ENCODE measurements around the gene SAMHD1.
A peak's percentile ranks its signal among the peaks of the same experiment; 100 is the strongest.
"Not testable (repeated sequence)": the region's sequence is repeated elsewhere in the genome, so short reads cannot be mapped to it uniquely, and the experiment has no call there.

The SAMHD1 gene

DNA sequence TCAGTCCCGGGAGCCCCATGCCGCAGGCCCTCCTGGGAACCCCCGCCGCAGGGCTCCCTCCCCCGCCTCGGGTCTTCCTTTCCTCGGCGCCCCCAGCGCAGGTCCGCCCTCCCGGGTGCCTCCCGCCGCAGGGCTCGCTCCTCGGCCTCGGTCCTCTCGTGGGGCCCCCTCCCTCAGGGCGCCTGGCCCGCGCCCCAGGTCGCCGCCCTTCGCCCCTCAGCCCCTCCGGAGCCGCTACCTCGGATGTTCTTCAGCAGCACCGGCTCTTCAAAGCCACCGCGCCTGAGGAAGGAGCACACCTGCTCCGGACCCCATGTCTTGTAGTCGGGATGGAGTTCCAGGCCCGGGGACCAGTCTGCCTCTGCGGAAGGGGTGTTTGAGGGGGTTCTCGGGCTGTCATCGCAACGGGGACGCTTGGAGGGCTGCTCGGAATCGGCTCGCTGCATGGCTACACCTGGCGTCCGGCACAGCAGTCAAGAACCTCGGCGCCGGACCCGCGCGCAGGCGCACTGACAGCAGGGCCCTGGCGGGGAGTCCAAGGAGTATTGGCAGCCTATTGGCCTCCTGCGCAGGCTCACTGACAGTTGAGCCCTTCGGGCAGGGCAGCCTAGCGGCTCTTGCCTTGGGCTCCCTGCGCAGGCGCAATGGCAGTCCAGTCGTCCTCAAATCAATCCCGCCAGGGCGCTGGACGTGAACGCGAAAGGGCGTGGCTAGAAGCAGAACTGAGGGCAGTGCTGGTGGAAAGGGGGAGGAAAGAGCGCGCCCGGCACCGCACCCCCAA is at the start of gene SAMHD1:
Gene SAMHD1 (minus strand): TSS at position 511 of the 781 bp plus-strand sequence. CDS start 65 bp downstream, at position 446.
- DNase-seq, result peak; percentile 96

- DNase-seq, result not testable (repeated sequence)
These were observed 48.7 kb upstream of the SAMHD1 start for GRCh38 chr20:37000171-37000570.

GRCh38 chr20:36998652-36999051 is 47.1 kb upstream of the SAMHD1 start:
- DNase-seq, result no peak

GRCh38 chr20:36997121-36997520 is 45.6 kb upstream of the SAMHD1 start:
- DNase-seq, result no peak

DNA sequence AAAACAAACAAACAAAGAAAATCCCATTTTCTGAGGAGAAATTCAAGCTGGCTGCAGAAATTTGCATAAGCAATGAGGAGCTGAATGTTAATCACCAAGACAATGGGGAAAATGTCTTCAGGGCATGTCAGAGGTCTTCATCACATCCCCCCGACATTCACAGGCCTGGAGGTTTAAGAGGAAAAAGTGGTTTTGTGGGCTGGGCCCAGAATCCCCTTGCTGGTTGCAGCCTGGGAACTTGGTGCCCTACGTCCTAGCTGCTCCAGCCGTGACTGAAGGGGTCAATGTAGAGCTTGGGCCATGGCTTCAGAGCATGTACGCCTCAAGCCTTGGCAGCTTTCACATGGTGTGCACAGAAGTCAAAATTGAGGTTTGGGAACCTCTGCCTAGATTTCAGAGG is 42.7 kb upstream of the SAMHD1 start:
- not testable (repeated sequence) for DNase-seq

- DNase-seq, result no peak
These were observed 41.4 kb upstream of the SAMHD1 start for GRCh38 chr20:36992802-36993334.

- DNase-seq, result no peak
These were observed 40.2 kb upstream of the SAMHD1 start for GRCh38 chr20:36991703-36992102.

DNA sequence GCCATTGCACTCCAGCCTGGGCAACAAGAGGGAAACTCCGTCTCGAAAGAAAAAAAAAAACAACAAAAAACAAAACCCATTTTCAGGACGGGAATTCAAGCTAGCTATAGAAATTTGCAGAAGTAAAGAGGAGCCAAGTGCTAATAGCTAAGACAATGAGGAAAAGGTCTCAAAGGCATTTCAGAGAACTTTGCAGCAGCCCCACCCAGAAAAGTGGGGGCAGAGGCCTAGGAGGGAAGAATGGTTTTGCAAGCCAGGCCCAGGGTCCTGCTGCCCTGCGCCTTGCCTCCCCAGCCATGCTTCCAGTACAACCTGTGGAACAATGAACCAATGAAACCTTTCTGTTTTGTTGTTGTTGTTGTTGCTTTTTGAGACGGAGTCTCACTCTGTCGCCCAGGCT is 38.3 kb upstream of the SAMHD1 start:
- no peak for DNase-seq

DNA sequence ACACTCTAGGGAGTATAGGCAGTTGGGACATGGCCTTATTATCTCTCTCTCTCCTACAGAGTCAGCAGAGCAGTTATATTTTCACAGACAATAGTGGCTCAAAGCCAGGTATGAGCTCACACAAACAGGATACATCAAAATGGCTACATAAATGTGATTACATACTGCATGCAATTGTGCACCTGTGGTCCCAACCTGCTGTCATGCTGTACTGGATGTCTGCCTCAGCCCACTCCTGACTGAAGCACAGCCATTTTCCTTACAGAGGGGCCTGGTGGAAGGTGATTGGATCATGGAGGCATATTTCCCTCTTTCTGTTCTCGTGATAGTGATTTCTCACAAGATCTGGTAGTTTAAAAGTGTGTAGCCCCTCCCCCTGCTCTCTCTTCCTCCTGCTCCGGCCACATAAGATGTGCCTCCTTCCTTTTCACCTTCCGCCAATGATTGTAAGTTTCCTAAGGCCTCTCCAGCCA is 37.0 kb upstream of the SAMHD1 start:
- no peak for DNase-seq

DNA sequence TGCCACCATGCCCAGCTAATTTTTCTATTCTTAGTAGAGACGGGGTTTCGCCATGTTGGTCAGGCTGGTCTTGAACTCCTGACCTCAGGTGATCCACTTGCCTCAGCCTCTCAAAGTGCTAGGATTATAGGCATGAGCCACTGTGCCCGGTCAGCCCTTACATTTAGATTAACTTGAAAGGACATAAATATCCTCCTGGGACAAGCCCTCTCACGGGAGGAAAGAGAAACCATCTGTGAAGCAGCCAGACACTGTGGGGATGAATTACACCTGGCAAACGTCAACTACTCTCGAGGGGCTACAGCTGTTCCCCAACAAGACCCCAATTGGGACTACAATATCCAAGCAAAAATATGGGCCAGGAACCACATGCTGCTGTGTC is 32.7 kb upstream of the SAMHD1 start:
- no peak for DNase-seq

DNA sequence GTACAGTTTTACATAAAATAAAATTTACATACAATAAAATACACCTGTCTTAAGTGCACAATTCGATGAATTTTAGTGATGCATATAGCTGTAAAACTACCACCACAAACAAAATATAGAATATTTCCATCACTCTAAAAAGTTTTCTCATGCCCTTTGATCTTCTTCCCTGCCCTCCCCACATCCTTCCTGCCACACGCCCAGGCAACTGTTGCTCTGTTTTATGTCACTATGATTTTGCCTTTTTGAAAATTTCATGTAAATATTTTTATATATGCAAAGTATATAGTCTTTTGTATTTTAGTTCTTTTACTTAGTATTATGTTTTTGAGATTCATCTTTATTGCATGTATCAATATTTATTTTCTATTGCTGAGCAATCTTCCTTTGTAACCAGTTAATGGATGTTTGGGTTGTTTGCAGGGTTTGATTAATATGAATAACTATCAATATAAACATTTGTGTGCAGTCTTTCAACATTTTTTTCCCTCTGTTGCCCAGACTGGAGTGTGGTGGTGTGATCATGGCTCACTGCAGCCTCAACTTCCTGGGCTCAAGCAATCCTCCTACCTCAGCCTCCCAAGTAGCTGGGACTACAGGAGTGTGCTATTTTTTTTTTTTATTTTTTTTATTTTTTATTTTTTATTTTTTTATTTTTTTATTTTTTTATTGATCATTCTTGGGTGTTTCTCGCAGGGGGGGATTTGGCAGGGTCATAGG is 23.8 kb upstream of the SAMHD1 start:
- no peak for DNase-seq

DNA sequence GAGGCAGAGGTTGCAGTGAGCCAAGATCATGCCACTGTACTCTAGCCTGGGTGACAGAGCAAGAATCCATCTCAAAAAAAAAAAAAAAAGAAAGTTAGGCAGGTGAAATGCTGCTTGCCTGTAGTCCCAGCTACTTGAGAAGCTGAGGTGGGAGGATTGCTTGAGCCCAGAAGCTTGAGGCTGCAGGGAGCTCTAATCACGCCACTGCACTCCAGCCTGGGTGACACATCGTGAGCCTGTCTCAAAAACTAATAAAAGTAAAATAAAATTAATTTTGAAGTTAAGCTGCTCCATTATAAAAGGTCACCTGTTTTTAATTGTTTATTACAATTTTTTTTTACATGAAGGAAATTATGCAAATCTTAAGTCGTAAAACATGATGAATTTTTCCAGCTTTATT is 23.2 kb upstream of the SAMHD1 start:
- no peak for DNase-seq

DNA sequence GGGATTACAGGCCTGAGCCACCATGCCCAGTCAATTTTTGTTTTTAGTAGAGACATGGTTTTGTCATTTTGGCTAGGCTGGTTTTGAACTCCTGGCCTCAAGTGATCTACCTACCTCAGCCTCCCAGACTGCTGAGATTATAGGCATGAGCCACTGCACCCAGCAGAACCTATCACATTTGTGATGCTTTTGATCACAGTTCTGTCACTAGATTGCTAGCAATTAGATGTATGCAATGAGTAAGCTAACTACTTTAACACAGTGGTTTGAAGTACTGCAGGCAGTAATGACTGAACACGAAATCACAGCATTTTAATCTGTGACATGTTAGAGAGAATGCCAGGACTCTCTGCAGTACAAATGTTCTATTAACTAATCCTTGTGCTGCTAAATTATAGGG is 19.6 kb upstream of the SAMHD1 start:
- DNase-seq, result no peak

GRCh38 chr20:36969478-36970186 is 18.1 kb upstream of the SAMHD1 start:
- no peak for DNase-seq

DNA sequence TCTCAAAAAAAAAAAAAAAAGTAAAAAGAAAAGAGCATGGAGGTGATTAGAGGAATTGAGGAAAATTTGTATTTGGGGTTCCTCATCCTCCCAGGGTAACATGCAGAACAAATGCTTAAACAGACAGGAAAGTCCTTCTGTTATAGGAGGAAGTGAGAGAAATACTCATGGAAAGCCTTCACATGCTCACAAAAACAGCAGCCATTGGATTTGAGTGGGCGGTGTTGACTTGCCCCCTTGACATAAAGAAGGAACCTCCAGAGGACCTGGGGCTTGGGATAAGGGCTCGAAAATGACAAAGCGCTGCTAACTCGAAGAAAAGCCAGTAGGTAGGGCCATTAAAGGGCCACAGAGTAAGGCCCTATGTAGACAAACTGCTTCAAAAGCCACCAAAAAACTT is 17.5 kb upstream of the SAMHD1 start:
- DNase-seq, result no peak

- DNase-seq, result no peak
These were observed 16.1 kb upstream of the SAMHD1 start for GRCh38 chr20:36967636-36968035.

- DNase-seq, result not testable (repeated sequence)
These were observed 15.5 kb upstream of the SAMHD1 start for GRCh38 chr20:36966965-36967364.

DNA sequence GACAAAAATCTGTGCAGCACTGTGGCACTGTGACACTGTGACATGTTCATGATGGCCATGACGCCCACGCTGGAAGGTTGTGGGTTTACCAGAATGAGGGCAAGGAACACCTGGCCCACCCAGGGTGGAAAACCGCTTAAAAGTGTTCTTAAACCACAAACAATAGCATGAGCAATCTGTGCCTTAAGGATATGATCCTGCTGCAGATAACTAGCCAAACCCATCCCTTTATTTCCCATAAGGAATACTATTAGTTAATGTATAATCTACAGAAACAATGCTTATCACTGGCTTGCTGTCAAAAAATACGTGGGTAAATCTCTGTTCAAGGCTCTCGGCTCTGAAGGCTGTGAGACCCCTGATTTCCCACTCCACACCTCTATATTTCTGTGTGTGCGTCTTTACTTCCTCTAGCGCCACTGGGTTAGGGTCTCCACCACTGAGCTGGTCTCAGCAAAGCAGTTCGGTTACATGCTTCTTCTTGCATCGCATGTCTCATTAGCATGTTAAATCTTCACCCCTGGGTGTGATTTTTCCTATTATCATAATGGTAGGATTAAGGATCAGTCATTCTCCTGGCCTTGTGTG is 10.9 kb upstream of the SAMHD1 start:
- DNase-seq, result not testable (repeated sequence)

GRCh38 chr20:36959242-36959641 is 7.7 kb upstream of the SAMHD1 start:
- no peak for DNase-seq

- DNase-seq, result no peak
These were observed 6.6 kb upstream of the SAMHD1 start for GRCh38 chr20:36957875-36958667.

DNA sequence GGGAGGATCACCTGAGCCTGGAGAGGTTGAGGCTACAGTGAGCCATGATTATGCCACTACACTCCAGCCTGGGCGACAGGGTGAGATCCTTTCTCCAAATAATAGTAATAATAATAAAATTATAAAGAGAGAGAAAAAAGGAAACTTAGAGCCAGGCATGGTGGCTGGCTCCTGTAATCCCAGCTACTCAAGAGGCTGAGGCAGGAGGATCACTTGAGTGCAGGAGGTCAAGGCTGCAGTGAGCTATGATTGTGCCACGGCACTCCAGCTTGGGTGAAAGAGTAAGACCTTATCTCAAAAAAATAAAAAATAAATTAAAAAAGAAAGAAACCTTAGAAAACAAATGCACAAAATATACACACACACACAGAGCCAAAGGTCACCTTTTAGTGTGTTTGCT is 5.2 kb upstream of the SAMHD1 start:
- no peak for DNase-seq

DNA sequence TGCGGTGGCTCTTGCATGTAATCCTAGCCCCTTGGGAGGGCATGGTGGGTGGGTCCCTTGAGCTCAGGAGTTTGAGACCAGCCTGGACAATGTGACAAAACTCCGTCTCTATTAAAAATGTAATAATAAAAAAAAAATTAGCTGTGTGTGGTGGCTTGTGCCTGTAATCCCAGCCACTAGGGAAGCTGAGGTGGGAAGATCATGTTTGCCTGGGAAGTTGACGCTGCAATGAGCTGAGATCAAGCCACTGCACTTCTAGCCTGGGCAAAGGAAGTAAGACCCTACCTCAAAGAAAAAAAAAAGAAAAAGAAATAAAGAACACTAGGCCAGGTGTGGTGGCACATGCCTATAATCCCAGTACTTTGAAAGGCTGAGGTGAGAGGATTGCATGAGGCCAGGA is 4.5 kb upstream of the SAMHD1 start:
- DNase-seq, result no peak
